ENCODE data around the gene IQCH.
A peak's percentile ranks its signal among the peaks of the same experiment; 100 is the strongest.

The IQCH gene

GRCh38 chr15:67480741-67481140 lies 226.2 kb downstream of the IQCH start:
- H3K4me3 ChIP-seq (ENCODE audit: low read depth, low read length): no peak overlapping the region
- TF ChIP-seq CTCF (IDR thresholded peaks at IDR 0.05; ENCODE audit: low read depth, low read length, missing control alignments): no peak
- no peak for DNase-seq (ENCODE audit: low read depth)
- in situ Hi-C loops (cut with HindIII; ENCODE audit: low sequenced_read_pairs): no loop called here

GRCh38 chr15:67481680-67482079 lies 227.1 kb downstream of the IQCH start:
- no peak for DNase-seq (ENCODE audit: low read depth)
- TF ChIP-seq CTCF (IDR thresholded peaks at IDR 0.05; ENCODE audit: low read depth, low read length, missing control alignments): no peak
- H3K4me3 ChIP-seq (ENCODE audit: low read depth, low read length): no peak overlapping the region
- in situ Hi-C loops (cut with HindIII; ENCODE audit: low sequenced_read_pairs): no loop called here

- DNase-seq (ENCODE audit: low read depth): no peak
- H3K4me3 ChIP-seq (ENCODE audit: low read depth, low read length): no peak overlapping the region
- in situ Hi-C loops (cut with HindIII; ENCODE audit: low sequenced_read_pairs): no loop called here
- no peak for TF ChIP-seq CTCF (IDR thresholded peaks at IDR 0.05; ENCODE audit: low read depth, low read length, missing control alignments)
These were observed 241.0 kb downstream of the IQCH start for GRCh38 chr15:67495585-67495984.

GRCh38 chr15:67501177-67501835 lies 246.7 kb downstream of the IQCH start:
- peak; percentile 46 for TF ChIP-seq CTCF (IDR thresholded peaks at IDR 0.05; ENCODE audit: low read depth, low read length, missing control alignments)
- peak overlapping the region; percentile 5 for H3K4me3 ChIP-seq (ENCODE audit: low read depth, low read length)
- in situ Hi-C loops (cut with HindIII; ENCODE audit: low sequenced_read_pairs): no loop called here
- DNase-seq (ENCODE audit: low read depth): peak; percentile 33

GRCh38 chr15:67501836-67502461 lies 247.4 kb downstream of the IQCH start:
- DNase-seq (ENCODE audit: low read depth): no peak
- no peak for TF ChIP-seq CTCF (IDR thresholded peaks at IDR 0.05; ENCODE audit: low read depth, low read length, missing control alignments)
- in situ Hi-C loops (cut with HindIII; ENCODE audit: low sequenced_read_pairs): no loop called here
- H3K4me3 ChIP-seq (ENCODE audit: low read depth, low read length): peak overlapping the region; percentile 5

- TF ChIP-seq CTCF (IDR thresholded peaks at IDR 0.05; ENCODE audit: low read depth, low read length, missing control alignments): no peak
- no peak for DNase-seq (ENCODE audit: low read depth)
- in situ Hi-C loops (cut with HindIII; ENCODE audit: low sequenced_read_pairs): no loop called here
- no peak overlapping the region for H3K4me3 ChIP-seq (ENCODE audit: low read depth, low read length)
These were observed 249.5 kb downstream of the IQCH start for GRCh38 chr15:67504056-67504455.
